ENCODE data around the gene FHOD1. TPM values are rescaled to one million over a fixed set of nuclear protein-coding genes. Genes with fewer than 3 reads are reported as not detected.
A peak's percentile ranks its signal among the peaks of the same experiment; 100 is the strongest.

Gene FHOD1
- total RNA-seq, 2 experiments from 2014 or later, result 16.5 to 55.0 TPM

GRCh38 chr16:67191995-67192681, 55.1 kb downstream of the FHOD1 start, which contains the start of gene E2F4:
TSS of gene E2F4 (plus strand) at chr16:67192155. CDS start at chr16:67192228, 73 bp downstream.
- TF ChIP-seq EZH2phosphoT487 (IDR thresholded peaks at IDR 0.05; ENCODE audit: borderline replicate concordance, low read depth, low read length), result no peak
- TF ChIP-seq CTCF (conservative IDR thresholded peaks at IDR 0.05; ENCODE audit: low read length), result no peak
- H3K36me3 ChIP-seq (ENCODE audit: insufficient read depth, low read length), result peaks cover 50% of the 10 kb centered on the region
- CTCF ChIA-PET (ENCODE audit: unreplicated experiment), result interaction anchor here (0.6 to 1.0 kb wide), 3 partner anchors 35 to 261 kb away, joined by 3 read pairs; partner anchors contain the start of gene TMEM208
- peak within 1 kb of the TSS; percentile 45 for H3K27ac ChIP-seq (ENCODE audit: low read depth, low read length, poor library complexity, severe bottlenecking)
- H3K4me3 ChIP-seq (ENCODE audit: low read depth, low read length, poor library complexity, severe bottlenecking), result peak within 1 kb of the TSS; percentile 98
- H3K9me3 ChIP-seq (ENCODE audit: low read length), result no peaks in the 10 kb centered on the region
- peak; percentile 96 for DNase-seq (ENCODE audit: low spot score)
- peak within 1 kb of the TSS; percentile 57; the same call in 1 of the 2 replicates for H2AFZ ChIP-seq (ENCODE audit: low read length)
- no peaks in the 10 kb centered on the region for H3K9me2 ChIP-seq (ENCODE audit: insufficient read depth, low read length)
- intact Hi-C loops (cut with micrococcal nuclease; ENCODE audit: unreplicated experiment), result loop anchor here (2.0 kb wide), 2 partner anchors 35 to 55 kb away; partner anchors contain the start of genes FHOD1 and TMEM208
- POLR2A ChIA-PET, result interaction anchor here (0.5 to 1.5 kb wide), 4 partner anchors 35 to 73 kb away, joined by 3 to 7 read pairs (median 3); partner anchors contain the start of gene TMEM208
- H4K20me1 ChIP-seq (ENCODE audit: insufficient read depth, low read length), result peaks cover 9% of the 10 kb centered on the region; the same call in 1 of the 2 replicates
- H3K4me2 ChIP-seq (ENCODE audit: low read length), result peak within 1 kb of the TSS; percentile 86
- H3K79me2 ChIP-seq (ENCODE audit: insufficient read depth, low read depth, low read length), result peaks cover 22% of the 10 kb centered on the region
- BruUV-seq (replicated peaks), result TSS peak; percentile 82
- H3K4me1 ChIP-seq (ENCODE audit: insufficient read depth, low read length, poor library complexity, severe bottlenecking), result peaks cover 19% of the 10 kb centered on the region

DNA sequence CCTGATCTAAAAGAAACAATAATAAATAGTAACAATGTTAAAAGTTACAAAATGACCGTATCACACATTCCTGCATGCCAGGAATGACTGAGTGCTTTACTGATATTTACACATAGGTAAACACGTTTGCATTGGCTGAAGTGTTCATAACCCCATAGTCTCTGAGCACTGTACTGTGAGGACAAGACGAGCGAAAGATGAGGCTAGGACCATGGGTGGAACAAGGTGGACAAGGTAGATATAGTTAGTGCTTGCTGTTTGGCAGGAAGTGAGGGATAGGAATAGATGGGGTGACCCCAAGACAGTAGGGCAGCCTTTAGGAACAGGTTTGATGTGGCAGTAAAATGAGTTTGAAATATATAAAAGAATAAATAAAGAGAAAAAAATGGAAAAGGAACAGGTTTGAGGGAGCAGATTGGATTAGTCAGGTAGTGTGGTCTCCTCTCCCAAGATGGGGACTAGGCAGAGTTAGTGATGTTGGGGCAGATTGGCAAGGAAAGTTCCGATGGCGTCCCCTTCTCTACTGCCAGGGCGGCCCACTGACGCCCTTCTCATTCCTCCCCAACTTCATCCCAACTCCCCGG, 55.8 kb downstream of the FHOD1 start:
- H3K79me2 ChIP-seq (ENCODE audit: insufficient read depth, low read depth, low read length), result peaks cover 22% of the 10 kb centered on the region
- no peaks in the 10 kb centered on the region for H3K9me3 ChIP-seq (ENCODE audit: low read length)
- H3K4me1 ChIP-seq (ENCODE audit: insufficient read depth, low read length, poor library complexity, severe bottlenecking), result peaks cover 19% of the 10 kb centered on the region
- H3K27ac ChIP-seq (ENCODE audit: low read depth, low read length, poor library complexity, severe bottlenecking), result no peak overlapping the region
- TF ChIP-seq CTCF (conservative IDR thresholded peaks at IDR 0.05; ENCODE audit: low read length) (no peak), EZH2phosphoT487 (IDR thresholded peaks at IDR 0.05; ENCODE audit: borderline replicate concordance, low read depth, low read length) (no peak)
- POLR2A ChIA-PET, result interaction anchor here (1.5 kb wide), 1 partner anchor 53 kb away, joined by 3 read pairs; no protein-coding TSS in a partner anchor
- CTCF ChIA-PET (ENCODE audit: unreplicated experiment), result no interaction called here
- H3K4me3 ChIP-seq (ENCODE audit: low read depth, low read length, poor library complexity, severe bottlenecking), result peak overlapping the region; percentile 98
- peaks cover 9% of the 10 kb centered on the region; the same call in 1 of the 2 replicates for H4K20me1 ChIP-seq (ENCODE audit: insufficient read depth, low read length)
- peak overlapping the region; percentile 55 for H3K4me2 ChIP-seq (ENCODE audit: low read length)
- peak overlapping the region; percentile 57; the same call in 1 of the 2 replicates for H2AFZ ChIP-seq (ENCODE audit: low read length)
- no peak for DNase-seq (ENCODE audit: low spot score)
- intact Hi-C loops (cut with micrococcal nuclease; ENCODE audit: unreplicated experiment), result no loop called here
- H3K36me3 ChIP-seq (ENCODE audit: insufficient read depth, low read length), result peaks cover 43% of the 10 kb centered on the region
- no peaks in the 10 kb centered on the region for H3K9me2 ChIP-seq (ENCODE audit: insufficient read depth, low read length)
- BruUV-seq (replicated peaks), result no TSS peak

All from OCI-LY7 (cell line).